GM18868 (cell line): ENCODE measurements around the gene BABAM1.

Source experiments
- ATAC-seq: cut with Tn5 transposase; IDR thresholded peaks from one replicate; pipeline ENCODE4 v1.9.1; 2021; ENCODE audit warnings: mild to moderate bottlenecking, moderate library complexity; ENCODE audit not compliant: unreplicated experiment

Gene BABAM1

DNA sequence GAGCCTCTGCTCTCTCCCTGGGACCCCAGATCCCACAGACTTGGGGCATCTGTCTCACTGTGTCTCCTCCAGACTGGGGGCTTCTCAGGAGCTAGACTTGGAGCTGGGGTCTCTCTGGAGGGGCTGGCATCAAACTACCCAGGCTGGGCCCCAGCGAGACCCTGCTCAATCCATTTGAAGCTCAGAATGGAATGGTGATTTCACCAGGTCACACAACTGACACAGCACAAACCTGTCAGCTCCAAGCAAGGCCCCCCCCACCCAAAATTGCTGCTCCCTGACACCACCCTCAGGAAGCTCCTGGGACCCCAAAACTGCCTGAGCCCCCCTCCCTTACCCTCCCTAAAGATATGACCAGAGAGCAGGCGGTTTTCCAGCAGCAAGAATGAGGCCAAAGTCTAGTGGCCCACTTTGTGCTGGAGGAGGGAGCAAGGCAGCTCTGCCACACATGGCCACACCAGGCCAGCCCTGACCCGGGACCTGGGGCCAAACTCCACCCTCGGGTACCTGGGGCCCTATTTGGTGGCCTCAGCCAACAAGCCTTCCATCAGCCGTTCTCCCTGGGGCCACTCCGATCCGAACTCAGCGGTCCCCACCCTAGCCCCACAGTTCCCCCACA, 23.9 kb upstream of the BABAM1 start:
- ATAC-seq: no peak

DNA sequence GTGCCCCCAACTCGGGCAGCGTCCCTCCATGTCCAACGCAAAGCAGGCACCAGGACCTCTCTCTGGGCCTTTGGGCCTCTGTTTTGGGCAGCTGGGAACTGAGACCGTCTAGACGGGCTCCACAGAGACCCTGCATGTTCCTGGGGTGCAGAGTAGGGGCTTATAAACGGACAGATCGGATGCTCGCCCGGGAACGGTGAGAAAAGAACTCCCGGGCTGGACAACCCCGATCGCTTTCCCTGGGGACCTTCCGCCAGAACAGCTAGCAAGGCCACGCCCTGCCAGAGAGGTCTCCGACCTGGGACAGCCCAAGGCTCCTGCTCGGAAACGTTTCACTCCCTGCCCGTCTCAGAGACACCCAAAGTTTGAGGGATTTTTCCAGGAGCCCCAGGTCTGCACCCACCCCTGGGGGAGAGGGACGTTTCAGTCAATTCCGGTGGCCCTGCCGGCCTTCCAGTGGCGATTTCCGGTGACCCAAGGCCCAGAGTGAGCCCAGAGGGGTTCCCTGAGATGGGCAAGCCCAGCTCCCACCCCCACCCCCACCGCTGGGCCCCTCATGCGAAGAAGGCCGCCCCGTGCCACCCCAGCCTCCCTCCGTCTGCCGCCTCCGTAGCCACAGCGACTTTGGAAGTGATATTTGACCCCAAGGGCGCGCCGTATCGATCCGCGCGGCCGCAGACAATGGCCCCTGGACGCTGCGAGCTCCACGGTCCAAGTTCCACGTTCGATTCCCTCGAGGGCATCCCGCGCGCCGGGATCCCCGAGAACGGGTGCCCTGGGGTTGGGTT, 23.2 kb upstream of the BABAM1 start:
- ATAC-seq: no peak

DNA sequence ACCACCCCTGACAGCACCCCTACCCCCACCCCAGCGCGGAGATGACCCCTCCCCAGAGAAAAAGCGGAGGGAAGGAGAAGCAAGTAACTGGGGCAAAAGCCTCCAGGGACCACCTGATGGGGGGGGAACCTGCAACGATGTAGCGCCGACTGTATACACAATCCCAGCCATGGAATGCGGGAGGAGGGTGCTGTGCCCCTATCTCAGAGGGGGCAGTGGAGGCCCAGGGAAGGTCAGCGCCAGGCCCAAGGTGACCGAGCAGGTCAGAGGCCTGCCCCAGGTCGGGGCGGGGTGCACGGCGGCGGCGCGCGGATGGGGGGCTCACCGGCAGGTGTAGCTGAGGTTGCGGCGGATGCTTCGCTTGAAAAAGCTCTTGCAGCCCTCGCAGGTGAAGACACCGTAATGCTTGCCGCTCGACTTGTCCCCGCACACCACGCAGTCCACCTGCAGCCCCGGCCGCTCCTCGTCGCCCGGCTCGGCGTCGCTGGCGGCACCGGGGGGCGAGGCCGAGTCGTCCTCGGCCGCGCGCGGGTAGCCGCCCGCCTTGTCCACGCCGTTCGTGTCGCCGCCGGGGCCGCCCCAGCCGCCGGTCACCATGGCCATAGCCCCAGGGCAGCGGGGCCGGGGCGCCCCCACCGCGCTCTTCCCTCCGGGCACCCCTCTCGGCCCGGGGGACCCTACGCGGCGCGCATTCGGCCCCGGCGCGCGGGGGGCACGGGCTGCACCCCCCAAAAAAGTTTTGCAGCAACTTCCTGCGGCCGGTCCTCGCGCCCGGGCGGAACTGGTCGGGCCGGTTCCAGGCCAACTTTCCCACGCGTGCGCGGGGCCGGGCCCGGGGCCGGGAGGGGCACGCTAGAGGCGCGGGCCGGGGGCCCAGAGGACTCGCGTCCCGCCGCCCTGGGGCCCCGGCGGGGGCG, 22.4 kb upstream of the BABAM1 start:
- ATAC-seq: no peak

DNA sequence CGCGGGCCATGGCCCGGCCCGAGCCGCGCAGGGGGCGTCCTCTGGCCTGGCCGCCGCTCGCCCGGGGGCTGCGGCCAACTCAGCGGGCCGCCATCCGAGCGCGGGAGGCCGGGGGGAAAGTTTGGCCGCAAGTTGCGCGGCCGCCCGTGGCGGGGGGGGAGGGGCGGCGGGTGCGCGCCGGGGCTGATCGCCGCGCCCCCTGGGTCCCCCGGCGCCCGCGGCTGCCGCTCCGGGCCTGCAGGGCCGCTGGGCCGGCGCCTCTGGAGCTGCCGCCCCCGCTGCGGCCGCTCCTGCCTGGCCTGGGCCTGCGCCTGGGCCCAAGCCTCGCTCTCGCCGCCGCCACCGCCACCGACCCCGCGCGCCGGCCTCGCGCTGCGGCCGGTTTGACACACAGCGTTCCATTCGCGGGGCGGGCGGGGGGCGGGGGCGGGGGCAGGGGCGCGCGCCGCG, 21.7 kb upstream of the BABAM1 start, which contains the start of gene NR2F6:
Gene NR2F6 (minus strand): TSS at position 385 of the 450 bp plus-strand sequence. CDS start 699 bp downstream, outside the sequence.
- ATAC-seq: peak; percentile 6

DNA sequence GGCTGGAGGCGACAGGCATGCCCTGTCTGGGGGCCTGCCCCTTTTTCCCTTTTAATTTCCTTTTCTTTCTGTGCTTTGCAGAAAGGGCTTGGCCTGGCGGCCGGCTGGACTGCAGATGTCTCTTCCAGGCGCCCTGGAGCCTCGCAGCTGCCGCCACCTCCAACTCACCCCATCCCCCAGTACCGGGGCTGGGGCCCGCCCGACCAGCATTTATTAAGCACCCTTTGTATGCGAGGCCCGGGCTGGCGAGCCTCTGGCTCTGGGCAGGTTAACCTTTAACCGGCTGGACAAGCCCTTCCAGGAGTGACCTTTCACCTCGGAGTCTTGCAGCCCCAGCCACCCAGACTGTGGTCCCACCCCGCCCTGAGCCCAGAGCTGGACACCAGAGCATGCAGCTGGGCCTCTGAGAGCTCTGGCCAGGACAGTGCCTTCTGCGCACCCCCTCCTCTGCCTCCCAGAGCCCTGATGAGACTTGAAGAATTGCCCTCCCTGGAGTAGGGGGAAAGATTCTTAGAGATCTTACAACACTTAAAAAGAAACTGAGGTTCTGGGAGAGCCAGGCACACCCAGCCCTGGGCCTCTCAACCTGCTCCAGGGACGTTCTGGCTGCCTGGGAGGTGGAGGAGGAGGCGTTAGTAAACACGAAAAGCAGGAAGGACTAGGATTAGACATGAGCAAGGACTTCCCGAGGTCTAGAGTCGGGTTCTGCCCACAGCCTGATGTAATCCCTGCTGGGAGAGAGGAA, 20.4 kb upstream of the BABAM1 start:
- no peak for ATAC-seq

DNA sequence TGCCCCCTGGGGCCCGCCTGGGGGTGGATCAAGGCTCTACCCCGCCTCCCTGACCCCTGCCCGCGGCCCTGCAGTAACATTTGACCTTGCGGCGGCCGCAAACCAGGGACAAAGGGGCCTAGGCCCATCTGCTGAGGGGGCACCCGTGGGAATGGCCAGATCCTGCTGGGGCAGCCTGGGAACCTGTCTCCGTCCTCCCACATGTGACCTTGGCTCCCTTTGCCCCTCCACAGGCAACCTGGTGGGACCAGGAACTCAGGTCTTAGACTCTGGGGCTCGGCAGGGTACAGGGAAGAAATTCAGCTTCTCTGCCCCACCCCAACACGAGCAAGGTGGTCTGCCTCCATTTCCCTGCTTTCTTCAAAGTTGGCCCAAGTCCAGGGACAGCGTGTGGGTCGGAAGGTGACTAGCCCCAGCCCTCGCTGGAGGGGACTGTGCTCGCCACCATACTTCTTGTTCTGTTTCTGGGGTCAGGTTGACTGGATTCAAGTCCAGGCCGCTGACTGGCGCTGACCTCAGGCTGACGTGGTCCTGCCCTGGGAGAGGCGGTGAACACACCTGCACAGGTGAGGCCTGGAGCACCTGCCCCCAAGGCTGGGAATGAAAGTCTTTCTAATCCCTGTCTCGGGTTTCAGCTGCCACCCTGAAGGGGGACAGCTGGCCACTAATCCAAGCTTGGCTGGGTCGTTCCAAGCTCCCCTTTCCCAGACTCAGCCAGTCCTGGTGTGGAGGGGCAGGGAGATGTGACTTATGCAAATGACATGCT, 19.0 kb upstream of the BABAM1 start:
- no peak for ATAC-seq

DNA sequence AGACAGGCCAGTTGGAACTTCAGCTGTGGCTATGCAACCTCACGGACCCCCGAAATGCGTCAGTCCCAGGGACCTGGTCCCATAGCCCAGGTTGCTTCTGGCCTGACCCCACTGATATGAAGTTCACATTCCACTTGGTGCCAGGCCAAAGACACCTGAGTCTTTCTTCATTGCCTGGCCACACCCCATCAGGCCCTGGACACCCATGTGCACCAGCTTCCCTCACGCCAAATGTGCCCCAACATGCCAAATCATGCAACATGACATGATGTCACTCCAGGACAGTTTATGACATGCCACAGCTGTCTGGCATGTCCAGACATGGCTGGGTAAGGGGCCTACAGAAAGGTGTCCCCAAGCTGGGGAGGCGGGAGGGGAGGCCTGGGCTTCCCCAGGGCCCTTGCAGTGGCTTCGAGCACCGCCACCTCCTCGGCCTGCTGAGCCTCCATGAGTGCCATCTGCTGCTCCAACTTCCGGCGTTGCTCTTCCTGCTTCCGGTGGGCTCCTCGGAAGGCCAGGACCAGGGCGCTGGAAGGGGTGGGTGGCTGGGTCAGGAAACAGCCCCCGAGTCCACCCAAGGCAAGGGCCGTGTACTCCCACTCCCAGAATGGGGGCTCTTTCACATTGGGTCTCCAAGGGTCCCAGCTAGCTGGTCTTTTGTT, 17.2 kb upstream of the BABAM1 start:
- ATAC-seq: no peak

DNA sequence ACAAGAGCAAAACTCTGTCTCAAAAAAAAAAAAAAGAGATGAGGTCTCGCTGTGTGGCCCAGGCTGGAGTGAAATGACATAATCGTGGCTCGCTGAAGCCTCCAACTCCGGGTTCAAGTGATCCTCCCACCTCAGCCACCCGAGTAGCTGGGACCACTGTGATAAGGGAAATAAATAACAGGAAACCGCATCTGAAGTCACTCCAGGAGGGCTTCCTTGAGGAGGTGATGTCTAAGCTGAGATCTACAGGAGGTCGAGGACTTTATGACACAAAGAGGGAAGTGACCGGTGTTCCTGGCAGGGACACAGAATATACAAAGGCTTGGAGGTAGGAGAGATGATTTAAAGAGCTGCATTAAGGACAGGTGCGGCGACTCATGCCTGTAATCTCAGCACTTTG, 12.6 kb upstream of the BABAM1 start:
- ATAC-seq: no peak

DNA sequence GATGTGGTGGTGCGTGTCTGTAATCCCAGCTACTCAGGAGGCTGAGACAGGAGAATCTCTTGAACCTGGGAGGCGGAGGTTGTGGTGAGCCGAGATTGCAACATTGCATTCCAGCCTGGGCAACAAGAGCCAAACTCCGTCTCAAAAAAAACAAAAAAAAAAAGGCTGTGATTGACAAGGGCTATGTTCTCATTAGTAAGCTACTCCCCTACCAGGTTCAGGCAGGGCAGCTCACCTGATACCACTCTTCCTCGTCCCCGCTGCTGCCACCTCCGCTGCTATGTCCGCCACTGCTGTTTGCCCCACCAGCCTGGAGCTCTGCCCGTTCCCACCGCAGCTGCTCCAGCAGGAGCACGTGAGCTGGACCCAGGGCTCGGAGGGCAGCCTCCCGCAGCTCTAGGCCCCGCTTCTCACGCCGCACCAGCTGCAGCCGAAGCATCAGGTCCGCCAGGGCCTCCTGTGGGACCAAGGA, 12.1 kb upstream of the BABAM1 start:
- no peak for ATAC-seq

DNA sequence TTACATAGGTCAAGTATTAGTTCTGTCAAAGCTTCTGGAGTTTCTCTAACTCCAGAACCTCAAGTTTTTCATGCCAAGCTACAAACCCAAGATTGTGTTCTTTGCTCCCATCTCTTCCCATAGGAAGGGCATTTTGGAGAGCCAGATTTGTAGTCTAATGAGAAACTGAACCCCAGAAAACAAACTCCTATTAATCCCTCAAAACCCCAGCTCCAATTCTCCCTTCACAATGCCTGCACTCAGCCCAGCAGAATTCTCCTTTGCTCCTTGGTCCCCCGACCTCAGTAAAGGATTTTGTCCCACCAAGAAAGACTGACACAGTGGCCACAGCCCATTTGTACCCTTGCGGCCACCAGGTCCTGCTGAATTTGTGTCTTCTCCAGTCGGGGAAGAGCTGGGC, 11.1 kb upstream of the BABAM1 start:
- ATAC-seq: no peak

DNA sequence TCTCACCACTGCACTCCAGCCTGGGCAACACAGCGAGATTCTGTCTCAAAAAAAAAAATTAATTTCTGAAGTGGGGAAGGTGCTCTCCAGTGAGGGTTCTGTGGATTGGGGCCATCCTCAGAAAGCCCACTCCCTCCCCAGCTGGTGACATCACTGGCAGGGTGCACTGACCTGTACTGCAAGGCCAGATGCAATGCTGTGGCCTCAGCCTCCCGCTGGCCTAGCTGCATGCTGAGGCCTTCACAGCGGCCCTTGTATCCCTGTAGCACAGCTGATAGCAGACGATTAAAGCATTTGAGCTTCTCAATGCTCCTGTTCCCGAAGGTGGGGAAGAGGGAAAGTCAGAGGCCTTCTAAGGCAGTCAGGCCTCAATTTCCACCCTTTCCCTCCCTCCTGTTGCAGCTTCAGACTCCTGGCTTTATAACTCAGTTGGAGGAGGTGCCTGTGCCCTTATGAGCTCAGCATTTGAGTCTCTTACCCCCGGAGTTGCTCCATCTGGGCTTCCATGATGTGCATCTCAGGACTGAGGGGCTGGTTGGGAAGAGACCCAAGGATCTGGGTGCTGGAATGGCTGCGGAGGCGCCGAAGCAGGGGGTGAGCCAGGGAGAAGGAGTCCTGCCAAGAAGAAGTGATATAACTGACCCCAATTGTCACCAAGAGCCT, 8.0 kb upstream of the BABAM1 start:
- no peak for ATAC-seq

DNA sequence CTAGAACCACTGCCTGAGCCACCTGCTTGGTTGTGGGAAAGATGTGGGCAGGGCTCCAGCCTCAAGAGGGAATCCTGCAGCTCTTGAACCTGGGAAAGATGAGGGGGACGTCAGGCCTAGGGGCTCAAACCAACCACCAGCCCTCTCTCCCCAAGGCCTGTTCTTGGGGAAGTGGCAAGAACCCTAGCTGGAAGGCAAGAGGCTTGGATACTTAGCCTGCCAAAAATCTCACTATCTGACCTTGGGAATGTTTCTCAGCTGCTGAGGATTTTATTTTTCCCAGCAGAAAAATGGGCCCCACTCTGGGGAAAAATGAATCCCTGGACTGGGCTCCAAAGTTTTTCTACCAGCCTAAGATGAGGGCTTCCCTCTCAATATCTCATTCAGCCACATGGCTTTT, 7.3 kb upstream of the BABAM1 start:
- no peak for ATAC-seq

DNA sequence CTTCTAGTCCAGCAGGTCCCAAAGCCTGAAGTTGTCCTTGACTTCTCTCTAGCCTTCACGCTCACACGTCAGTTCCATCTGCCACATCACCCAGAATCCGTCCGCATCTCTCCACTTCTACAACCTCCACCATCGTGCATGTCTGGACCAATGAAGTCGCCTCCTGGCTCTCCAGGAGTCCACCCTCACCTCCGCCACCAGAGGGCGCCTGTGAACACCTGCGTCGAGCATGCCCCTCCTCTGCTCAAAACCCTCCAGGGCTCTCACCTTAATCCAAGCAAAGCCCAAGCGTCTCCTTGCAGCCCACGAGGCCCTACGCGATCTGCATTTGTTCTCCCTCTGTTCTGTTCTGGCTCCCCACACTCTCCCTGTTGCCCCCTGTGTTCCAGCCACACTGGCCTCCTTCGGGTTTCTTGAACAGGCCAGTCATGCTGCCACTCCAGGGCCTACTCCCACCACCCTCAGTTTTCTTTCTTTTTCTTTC, 6.4 kb upstream of the BABAM1 start:
- peak; percentile 66 for ATAC-seq

DNA sequence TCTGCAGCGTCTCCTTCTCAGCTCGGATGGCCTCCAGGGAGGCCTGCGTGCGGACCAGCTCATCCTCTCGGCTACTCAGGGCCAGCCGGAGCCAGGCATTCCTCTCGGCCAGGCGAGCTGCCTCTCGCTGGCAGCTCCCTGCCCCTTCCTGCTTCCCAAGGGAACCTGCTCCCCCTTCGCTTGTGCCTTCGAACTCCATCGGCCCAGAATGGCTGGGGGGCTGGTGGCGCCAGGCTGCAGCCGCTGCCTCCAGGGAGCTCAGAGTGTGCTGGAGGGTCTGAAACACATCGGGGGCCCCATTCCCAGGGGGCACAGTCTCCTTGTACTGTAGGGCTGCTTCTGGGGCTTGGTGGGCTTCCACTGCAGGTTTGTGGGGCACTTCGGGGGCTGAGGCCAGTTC, 4.7 kb upstream of the BABAM1 start:
- no peak for ATAC-seq

DNA sequence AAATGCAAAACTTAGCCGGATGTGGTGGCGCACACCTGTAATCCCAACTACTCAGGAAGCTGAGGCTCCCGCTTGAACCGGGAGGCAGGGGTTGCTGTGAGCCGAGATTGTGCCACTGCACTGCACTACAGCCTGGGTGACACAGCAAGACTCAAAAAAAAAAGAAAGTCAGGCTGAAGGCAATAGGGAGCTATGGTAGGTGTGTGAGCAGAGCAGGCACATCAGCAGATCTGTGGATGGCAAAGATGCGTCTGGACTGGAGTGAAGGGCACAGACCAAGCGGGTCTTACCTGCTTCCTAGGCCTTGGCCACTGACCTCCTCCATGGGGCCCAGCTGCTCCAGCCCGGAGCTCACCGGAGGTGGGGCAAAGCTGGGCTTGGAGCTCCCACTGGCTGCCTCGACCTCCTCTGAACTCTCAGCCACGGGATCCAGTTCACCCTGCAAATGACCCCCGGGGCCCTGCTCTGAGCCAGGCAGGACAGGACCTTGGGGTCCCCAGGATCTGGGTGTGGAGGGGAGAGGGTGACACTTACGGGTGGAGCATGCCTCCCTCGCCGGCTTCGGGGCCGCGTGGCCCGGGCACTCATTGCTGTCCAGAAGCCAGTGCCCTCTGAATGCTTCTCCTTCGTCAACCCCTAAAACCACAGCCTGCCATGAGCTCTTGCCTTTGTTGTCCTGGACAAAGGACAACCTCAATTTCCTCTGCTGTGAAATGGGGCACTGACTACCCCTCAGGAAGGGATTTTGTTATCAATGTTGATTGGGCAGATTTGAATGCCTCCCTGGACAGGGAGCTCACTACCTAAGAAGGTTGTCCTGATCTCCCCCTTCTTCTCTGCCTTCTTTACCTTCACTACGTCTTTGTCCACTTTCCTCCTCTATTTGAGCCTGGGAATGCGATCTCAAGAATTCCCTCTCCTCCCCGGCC, 3.3 kb upstream of the BABAM1 start:
- ATAC-seq: no peak

DNA sequence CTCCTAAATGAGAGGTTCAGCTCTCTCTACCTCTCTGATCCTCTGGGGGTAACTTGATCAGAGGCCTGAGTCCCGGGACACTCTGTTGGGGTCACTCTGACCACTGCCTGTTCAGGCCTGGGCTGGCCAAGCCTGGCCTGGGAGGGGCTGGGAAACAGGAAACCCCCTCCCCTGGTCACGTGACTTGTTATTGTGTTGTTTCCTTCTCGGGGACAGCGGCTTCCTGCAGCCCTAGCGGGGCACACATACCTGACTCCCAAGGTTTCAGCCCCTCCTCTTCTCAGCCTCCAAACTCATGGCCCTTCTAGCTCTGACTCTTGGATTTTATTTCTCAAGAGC, 2.6 kb upstream of the BABAM1 start, which contains the start of gene USHBP1:
Gene USHBP1 (minus strand): TSS at position 105 of the 339 bp plus-strand sequence. CDS start 446 bp downstream, outside the sequence.
- no peak for ATAC-seq

DNA sequence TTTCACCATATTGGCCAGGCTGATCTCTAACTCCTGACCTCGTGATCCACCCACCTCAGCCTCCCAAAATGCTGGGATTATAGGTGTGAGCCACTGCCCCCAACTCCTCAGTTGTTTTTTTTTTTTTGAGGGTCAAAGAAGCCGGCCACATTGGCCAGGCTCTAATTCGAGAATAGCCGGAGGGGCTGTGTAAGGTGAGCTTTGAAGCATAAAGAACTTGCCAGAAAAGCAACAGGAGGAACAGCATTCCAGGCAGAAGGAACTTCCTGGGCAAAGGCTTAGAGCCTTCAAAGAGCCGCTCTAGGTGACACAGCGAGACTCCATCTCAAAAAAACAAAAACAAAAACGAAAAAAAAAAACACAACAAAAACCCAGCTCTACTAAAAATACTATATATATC, 1.2 kb upstream of the BABAM1 start:
- no peak for ATAC-seq

DNA sequence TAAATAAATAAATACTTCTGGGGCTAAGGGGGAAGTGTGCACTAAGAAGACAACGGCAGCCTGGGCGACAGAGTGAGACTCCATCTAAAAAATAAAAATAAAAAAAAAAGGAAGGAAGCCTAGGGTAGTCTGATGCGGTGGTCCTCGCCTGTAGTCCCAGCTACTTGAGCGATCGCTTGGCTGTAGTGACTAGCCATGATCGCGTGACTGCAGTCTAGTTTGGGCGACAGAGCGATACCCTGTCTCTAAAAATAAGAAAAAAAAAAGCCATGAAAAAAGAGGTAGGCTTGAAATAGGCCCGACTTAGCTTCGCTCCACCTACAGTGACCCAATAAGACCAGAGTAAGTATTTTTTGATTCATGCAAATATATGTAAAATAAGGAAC, 661 bp upstream of the BABAM1 start:
- no peak for ATAC-seq
